Activated CD8-positive, alpha-beta T cell treated with anti-CD3 and anti-CD28 coated beads for 36 hours (primary cell): ENCODE measurements around the gene NOS2. TPM values are rescaled to one million over a fixed set of nuclear protein-coding genes. Genes with fewer than 3 reads are reported as not detected.

Experiments
- ATAC-seq: fragments of 200-7000 bp; cut with Tn5 transposase; one replicate; pipeline ENCODE4 v1.10.0; 2021; ENCODE audit warnings: mild to moderate bottlenecking, moderate library complexity
- CTCF ChIA-PET: fragments of 350-600 bp; sonication (Branson Sonifier 250); formaldehyde crosslinking; loops from one replicate; lab custom pipeline; 2021; ENCODE audit warnings: antibody characterized with exemption; lab: Charles Lee
- POLR2A ChIA-PET: fragments of 350-600 bp; sonication (Branson Sonifier 250); formaldehyde crosslinking; loops from one replicate; lab custom pipeline; 2021; ENCODE audit warnings: antibody characterized with exemption; lab: Charles Lee
- DNase-seq: peaks from one replicate; pipeline ENCODE4 v3.0.0-alpha.2; 2020
- H3K27ac Mint-ChIP-seq: one replicate; pipeline ENCODE4 v1.8.0; 2021; ENCODE audit warnings: mild to moderate bottlenecking, mixed read lengths
- H3K27me3 Mint-ChIP-seq: one replicate; pipeline ENCODE4 v1.8.0; 2021; ENCODE audit warnings: mixed read lengths
- H3K36me3 Mint-ChIP-seq: one replicate; pipeline ENCODE4 v1.8.0; 2021; ENCODE audit warnings: low read depth, mixed read lengths
- H3K4me1 Mint-ChIP-seq: one replicate; pipeline ENCODE4 v1.8.0; 2021; ENCODE audit warnings: low read depth, mixed read lengths
- H3K4me3 Mint-ChIP-seq: one replicate; pipeline ENCODE4 v1.8.0; 2021; ENCODE audit warnings: mild to moderate bottlenecking, moderate library complexity, mixed read lengths
- H3K9me3 Mint-ChIP-seq: one replicate; pipeline ENCODE4 v1.8.0; 2021; ENCODE audit warnings: mixed read lengths
- intact Hi-C: fragments of 100-400 bp; cut with micrococcal nuclease; formaldehyde crosslinking; loops from one replicate; pipeline ENCODE4 v1.10.0; 2022
- total RNA-seq, 2 experiments: library from RNA; stranded (reverse); gene quantifications; one replicate each; pipeline ENCODE4 v1.2.3, GENCODE V29; 2021
- TF ChIP-seq, protein P1 (sequence below): fragments of 200-600 bp; IDR thresholded peaks from one replicate; pipeline ENCODE4 v1.8.0; 2022; ENCODE audit warnings: antibody characterized with exemption, mild to moderate bottlenecking

NOS2 gene
- total RNA-seq, 2 experiments from 2014 or later = not detected

DNA sequence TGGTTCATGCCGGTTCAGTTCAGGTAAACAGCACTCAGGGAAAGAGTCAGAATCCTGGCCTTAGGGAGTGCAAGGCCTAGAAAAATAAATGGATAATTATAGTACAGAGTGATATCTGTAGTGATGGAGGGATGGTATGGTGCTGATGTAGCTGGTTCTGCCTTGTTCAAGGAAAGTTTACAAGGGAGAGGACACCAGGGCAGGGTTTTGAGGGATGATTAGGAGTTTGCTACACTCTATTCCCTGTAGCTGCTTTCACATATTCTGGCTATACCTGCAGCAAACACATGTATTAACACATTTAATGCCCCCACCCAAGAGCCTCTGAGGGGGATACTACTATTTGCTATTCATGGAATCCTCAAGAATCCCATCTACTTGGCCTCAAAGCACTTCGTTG, 1.7 kb upstream of the NOS2 start:
- ChIA-PET CTCF (interaction anchor here (1.8 to 18.3 kb wide), 3 partner anchors 8 to 91 kb away, joined by 5 to 601 read pairs (median 17); partner anchors contain the start of gene LYRM9), POLR2A (no interaction called here)
- H3K27me3 Mint-ChIP-seq = peaks cover 3% of the 10 kb centered on the region
- TF ChIP-seq, protein P1, sequence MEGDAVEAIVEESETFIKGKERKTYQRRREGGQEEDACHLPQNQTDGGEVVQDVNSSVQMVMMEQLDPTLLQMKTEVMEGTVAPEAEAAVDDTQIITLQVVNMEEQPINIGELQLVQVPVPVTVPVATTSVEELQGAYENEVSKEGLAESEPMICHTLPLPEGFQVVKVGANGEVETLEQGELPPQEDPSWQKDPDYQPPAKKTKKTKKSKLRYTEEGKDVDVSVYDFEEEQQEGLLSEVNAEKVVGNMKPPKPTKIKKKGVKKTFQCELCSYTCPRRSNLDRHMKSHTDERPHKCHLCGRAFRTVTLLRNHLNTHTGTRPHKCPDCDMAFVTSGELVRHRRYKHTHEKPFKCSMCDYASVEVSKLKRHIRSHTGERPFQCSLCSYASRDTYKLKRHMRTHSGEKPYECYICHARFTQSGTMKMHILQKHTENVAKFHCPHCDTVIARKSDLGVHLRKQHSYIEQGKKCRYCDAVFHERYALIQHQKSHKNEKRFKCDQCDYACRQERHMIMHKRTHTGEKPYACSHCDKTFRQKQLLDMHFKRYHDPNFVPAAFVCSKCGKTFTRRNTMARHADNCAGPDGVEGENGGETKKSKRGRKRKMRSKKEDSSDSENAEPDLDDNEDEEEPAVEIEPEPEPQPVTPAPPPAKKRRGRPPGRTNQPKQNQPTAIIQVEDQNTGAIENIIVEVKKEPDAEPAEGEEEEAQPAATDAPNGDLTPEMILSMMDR = no peak
- H3K36me3 Mint-ChIP-seq = no peaks in the 10 kb centered on the region
- peaks cover 13% of the 10 kb centered on the region for H3K4me1 Mint-ChIP-seq
- intact Hi-C loops = no loop called here
- H3K9me3 Mint-ChIP-seq = no peaks in the 10 kb centered on the region
- no peak overlapping the region for H3K4me3 Mint-ChIP-seq
- ATAC-seq (no peak), DNase-seq (no peak)
- H3K27ac Mint-ChIP-seq = no peak overlapping the region

DNA sequence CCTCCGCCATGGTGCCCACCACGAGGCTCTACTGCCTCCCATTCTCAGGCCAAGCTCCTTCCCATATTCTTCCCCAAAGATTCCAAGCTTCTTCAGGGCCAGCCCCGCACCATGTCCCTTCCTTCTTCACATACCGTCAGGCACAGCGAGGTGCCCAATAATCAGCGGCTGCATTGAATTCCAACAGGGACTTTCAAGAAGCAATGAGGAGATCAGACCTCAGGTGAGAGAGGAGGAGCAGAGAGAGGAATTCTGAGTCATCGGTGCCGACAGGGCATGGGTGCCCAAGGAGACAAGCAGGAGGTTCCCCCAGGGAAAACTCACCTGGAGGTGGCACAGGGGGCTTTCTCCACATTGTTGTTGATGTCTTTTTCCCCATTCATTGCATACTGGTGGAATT, 2.0 kb downstream of the NOS2 start:
- DNase-seq (no peak), ATAC-seq (no peak)
- POLR2A ChIA-PET = no interaction called here
- TF ChIP-seq, protein P1 = no peak
- Mint-ChIP-seq H3K27ac (no peak overlapping the region), H3K4me1 (peaks cover 4% of the 10 kb centered on the region), H3K9me3 (no peaks in the 10 kb centered on the region), H3K27me3 (peaks cover 23% of the 10 kb centered on the region), H3K4me3 (no peak overlapping the region), H3K36me3 (no peaks in the 10 kb centered on the region)
- CTCF ChIA-PET = interaction anchor here (2.0 to 18.3 kb wide), 2 partner anchors 42 to 82 kb away, joined by 7 to 601 read pairs; no protein-coding TSS in a partner anchor
- intact Hi-C loops = no loop called here

DNA sequence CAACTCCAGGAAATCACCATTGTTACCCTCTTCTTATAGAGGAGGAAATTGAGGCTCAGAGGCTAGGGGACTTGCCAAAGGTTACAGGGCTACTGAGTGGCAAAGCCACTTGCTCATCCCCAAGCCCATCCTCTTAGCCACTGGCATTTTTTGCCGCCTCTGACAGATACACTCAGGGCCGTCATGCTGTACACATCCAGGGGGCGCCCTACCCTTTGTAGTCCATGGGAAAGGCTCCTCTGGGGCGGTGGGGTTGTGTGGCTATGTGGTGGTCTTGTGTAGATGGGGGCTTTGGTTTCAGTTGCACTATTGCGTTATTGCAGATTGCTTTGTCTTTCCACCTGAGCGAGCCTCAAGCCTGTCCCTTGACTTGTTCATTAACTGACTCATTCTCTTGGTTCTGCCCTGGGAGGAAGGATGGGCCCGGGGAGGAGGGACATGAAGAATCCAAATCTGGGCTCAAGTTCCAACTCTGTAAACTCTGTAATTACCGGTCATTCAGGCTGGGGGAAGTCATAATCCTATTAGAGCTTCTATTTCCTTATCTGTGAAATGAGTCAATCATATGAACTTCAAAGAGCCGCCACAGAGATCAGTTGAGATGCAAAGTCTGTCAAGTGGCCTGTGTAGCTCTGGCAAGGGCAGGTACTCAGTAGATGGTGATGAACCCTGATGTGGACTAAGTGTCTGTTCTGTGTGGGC, 2.8 kb downstream of the NOS2 start:
- no peak overlapping the region for H3K27ac Mint-ChIP-seq
- ChIA-PET POLR2A (no interaction called here), CTCF (interaction anchor here (1.3 to 18.3 kb wide), 4 partner anchors 8 to 83 kb away, joined by 3 to 601 read pairs (median 12); no protein-coding TSS in a partner anchor)
- intact Hi-C loops = no loop called here
- H3K36me3 Mint-ChIP-seq = no peaks in the 10 kb centered on the region
- H3K4me3 Mint-ChIP-seq = no peak overlapping the region
- DNase-seq (peak; percentile 28), ATAC-seq (peak; percentile 17)
- peaks cover 4% of the 10 kb centered on the region for H3K4me1 Mint-ChIP-seq
- H3K27me3 Mint-ChIP-seq = peaks cover 23% of the 10 kb centered on the region
- no peaks in the 10 kb centered on the region for H3K9me3 Mint-ChIP-seq
- TF ChIP-seq, protein P1 = no peak

DNA sequence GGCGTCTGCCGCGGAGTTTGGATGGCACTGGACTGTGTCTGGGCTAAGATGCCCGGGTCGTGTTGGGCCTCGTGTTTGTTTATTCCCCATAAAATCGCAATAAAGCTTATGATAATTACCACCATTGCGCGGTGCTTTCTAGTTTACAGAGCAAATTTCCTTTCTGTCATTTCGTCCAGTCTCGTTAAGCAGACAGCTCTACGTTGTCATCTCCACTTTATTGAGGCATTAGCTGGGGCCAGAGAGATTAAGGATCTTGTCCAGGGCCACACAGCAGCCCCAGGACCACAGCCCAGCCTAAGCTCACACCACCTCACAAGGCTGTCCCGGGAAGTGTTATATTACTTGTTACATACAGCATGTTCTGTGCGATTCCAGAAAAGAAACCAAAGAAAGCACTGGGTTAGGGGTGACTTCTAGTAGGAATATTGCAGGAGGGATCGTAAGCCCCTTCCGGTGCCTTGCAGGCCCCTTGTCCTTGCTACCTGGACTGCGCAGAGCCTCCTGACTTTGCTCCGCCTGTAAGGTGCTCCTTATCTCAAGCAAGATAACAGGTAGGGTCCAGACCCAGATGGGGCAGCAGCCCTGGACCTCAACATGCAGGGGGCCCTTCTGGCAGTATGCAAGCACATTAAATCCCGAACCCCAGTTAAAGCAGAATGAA, 6.3 kb downstream of the NOS2 start:
- Mint-ChIP-seq H3K27ac (no peak overlapping the region), H3K27me3 (peaks cover 29% of the 10 kb centered on the region), H3K36me3 (no peaks in the 10 kb centered on the region), H3K4me3 (no peak overlapping the region), H3K4me1 (peaks cover 4% of the 10 kb centered on the region), H3K9me3 (no peaks in the 10 kb centered on the region)
- intact Hi-C loops = no loop called here
- TF ChIP-seq, protein P1 = no peak
- ChIA-PET CTCF (interaction anchor here (0.7 to 2.7 kb wide), 8 partner anchors 9 to 139 kb away, joined by 3 to 12 read pairs (median 5); partner anchors contain the start of gene LYRM9), POLR2A (no interaction called here)
- DNase-seq (no peak), ATAC-seq (no peak)
